ENCODE measurements around the gene SLC25A13.

DNA sequence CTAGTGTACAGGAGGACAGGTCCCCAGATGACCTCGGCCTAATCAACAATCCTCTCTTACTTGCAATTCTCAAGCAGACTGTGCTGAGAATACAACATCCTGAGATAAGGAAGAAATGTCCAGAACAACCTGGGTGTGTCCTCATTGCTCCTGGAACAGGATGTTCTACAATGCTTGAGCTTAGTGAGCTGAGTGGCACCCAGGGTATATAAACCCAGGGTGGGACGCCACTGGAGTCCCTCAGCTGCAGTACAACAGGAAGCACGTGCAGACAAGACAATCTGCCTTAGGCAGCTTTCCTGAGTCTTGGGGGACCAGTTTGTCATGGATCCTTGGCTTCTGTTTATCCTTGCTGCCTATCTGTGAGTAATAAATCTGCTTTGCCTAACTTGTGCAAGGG, 27.7 kb upstream of the SLC25A13 start:
- TF ChIP-seq EZH2 (IDR thresholded peaks at IDR 0.05; ENCODE audit: insufficient read depth, poor library complexity, severe bottlenecking) (no peak), EZH2phosphoT487 (IDR thresholded peaks at IDR 0.05; ENCODE audit: insufficient read depth, low read depth) (no peak)
